ENCODE measurements around the gene DNAJC2.

DNA sequence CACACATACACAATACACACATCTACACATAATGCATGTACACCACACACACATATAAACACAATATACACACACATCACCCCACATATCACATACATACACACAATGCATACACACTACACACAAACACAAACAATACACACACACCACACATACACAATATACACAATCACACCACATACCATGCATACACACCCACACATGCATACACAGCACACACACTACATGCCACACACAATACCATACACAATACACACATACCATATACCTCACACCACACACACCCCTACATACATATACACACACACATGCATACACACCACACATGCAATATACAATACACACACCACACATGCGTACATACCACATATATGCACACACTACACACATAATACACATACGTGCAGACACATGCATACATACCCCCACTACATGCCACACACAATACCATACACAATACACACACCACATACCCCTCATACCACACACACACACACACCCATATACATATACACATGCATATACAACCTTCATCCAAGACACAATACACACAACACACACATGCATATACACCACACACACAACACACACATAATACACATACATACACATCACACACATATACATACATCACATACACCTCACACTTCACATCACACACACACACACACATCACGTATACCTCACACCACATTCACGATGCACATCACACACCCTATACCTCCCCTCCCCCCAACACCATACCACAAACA lies 36.9 kb upstream of the DNAJC2 start:
- no peak for TF ChIP-seq POLR2A (IDR thresholded peaks at IDR 0.05)
- TF ChIP-seq, protein P1, sequence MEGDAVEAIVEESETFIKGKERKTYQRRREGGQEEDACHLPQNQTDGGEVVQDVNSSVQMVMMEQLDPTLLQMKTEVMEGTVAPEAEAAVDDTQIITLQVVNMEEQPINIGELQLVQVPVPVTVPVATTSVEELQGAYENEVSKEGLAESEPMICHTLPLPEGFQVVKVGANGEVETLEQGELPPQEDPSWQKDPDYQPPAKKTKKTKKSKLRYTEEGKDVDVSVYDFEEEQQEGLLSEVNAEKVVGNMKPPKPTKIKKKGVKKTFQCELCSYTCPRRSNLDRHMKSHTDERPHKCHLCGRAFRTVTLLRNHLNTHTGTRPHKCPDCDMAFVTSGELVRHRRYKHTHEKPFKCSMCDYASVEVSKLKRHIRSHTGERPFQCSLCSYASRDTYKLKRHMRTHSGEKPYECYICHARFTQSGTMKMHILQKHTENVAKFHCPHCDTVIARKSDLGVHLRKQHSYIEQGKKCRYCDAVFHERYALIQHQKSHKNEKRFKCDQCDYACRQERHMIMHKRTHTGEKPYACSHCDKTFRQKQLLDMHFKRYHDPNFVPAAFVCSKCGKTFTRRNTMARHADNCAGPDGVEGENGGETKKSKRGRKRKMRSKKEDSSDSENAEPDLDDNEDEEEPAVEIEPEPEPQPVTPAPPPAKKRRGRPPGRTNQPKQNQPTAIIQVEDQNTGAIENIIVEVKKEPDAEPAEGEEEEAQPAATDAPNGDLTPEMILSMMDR (IDR thresholded peaks at IDR 0.05), result no peak
